Stimulated activated naive CD8-positive, alpha-beta T cell treated with anti-CD3 and anti-CD28 coated beads, Interleukin-15, amount 100 ng/mL, for 72 hours (primary cell): ENCODE measurements around the gene COG2.
"Not testable (repeated sequence)": the region's sequence is repeated elsewhere in the genome, so short reads cannot be mapped to it uniquely, and the experiment has no call there.

ENCODE experiments used
- ATAC-seq: fragments of 150-1000 bp; cut with Tn5 transposase; 2 replicates; pipeline ENCODE4 v1.10.0; 2021; ENCODE audit warnings: mild to moderate bottlenecking, moderate library complexity
- DNase-seq, 2 donors: peaks; one replicate each; pipeline ENCODE4 v3.0.0; 2021 to 2022
- H3K27ac Mint-ChIP-seq, 2 donors: one replicate each; pipeline ENCODE4 v1.8.0; 2022; ENCODE audit warnings: mild to moderate bottlenecking in 2 of 2, mixed read lengths in 2 of 2, moderate library complexity in 2 of 2
- H3K27me3 Mint-ChIP-seq: one replicate; pipeline ENCODE4 v1.8.0; 2022; ENCODE audit warnings: mixed read lengths
- H3K4me1 Mint-ChIP-seq: one replicate; pipeline ENCODE4 v1.8.0; 2022; ENCODE audit warnings: mild to moderate bottlenecking, mixed read lengths
- H3K4me3 Mint-ChIP-seq, 2 donors: one replicate each; pipeline ENCODE4 v1.8.0; 2022; ENCODE audit warnings: mild to moderate bottlenecking in 2 of 2, mixed read lengths in 2 of 2, moderate library complexity in 1 of 2
- H3K9me3 Mint-ChIP-seq, 2 donors: one replicate each; pipeline ENCODE4 v1.8.0; 2022; ENCODE audit warnings: mixed read lengths in 2 of 2

Gene COG2

GRCh38 chr1:230641900-230642262 lies 400 bp upstream of the COG2 start:
- peak overlapping the region; percentile 90 to 98 for H3K4me3 Mint-ChIP-seq

GRCh38 chr1:230643908-230644307 lies 1.6 kb downstream of the COG2 start:
- no peak for DNase-seq
- no peak overlapping the region for H3K27ac Mint-ChIP-seq
- H3K9me3 Mint-ChIP-seq, result no peaks in the 10 kb centered on the region
- no peak for ATAC-seq
- peak overlapping the region; percentile 54 to 90 for H3K4me3 Mint-ChIP-seq
- peaks cover 47% of the 10 kb centered on the region for H3K4me1 Mint-ChIP-seq
- peaks cover 6% of the 10 kb centered on the region for H3K27me3 Mint-ChIP-seq

More at GRCh38 chr1:230641900-230642262, 400 bp upstream of the COG2 start:
- Mint-ChIP-seq H3K9me3 (no peaks in the 10 kb centered on the region), H3K27me3 (peaks cover 20% of the 10 kb centered on the region), H3K4me1 (peaks cover 40% of the 10 kb centered on the region), H3K27ac (peak overlapping the region in 1 of 2 donors; percentile 71)
- ATAC-seq, result no peak
- no peak for DNase-seq

DNA sequence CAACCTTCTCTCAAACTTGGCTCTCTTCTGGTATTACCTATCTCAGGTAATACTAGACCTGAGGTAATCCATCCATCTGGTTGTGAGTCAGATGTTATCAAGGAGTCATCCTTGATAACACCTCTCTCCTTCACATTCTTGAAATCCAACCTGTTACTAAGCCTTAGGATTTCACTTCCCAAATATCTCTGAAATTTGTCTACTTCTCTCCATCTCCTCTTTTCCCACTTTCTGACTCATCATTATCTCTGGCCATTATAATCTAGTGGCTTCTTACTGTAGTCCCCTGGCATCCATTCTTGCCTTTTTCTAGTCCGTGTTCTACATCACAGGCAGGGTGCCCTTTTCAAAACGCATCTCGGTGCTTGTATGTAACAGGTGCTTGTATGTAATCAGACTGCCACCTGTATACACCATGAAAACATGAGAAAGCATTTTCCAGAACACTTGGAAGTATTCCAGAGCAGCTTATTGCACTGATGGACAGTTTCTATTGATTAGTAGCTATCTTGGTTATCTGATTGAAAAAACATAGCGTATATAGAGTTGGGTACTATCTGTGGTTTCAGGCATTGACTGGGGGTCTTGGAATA lies 4.5 kb downstream of the COG2 start:
- no peak overlapping the region for H3K4me3 Mint-ChIP-seq
- no peak overlapping the region for H3K27ac Mint-ChIP-seq
- peaks cover 53% of the 10 kb centered on the region for H3K4me1 Mint-ChIP-seq
- H3K27me3 Mint-ChIP-seq, result no peaks in the 10 kb centered on the region
- no peak for DNase-seq
- no peaks in the 10 kb centered on the region for H3K9me3 Mint-ChIP-seq
- no peak for ATAC-seq

DNA sequence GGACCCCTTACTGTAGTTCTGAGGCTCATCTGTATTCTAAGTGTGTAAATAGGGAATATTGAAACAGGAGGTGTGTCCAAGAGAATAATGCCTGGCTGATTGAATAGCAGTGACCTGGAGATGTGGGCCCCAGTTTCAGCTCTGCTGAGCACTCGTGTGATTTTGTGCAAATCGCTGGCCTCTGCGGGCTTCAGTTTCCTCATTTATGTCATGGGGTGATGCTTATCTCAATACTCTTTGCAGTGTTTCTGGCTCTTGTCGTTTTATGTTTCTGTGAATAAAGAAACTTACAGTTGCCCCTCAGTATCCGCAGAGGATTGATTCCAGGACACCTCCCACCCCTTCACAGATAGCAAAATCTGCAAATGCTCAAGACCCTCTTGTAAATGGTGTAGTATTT lies 5.0 kb downstream of the COG2 start:
- ATAC-seq, result no peak
- no peaks in the 10 kb centered on the region for H3K27me3 Mint-ChIP-seq
- no peak for DNase-seq
- no peak overlapping the region for H3K27ac Mint-ChIP-seq
- H3K4me1 Mint-ChIP-seq, result peaks cover 50% of the 10 kb centered on the region
- H3K4me3 Mint-ChIP-seq, result no peak overlapping the region
- H3K9me3 Mint-ChIP-seq, result no peaks in the 10 kb centered on the region

DNA sequence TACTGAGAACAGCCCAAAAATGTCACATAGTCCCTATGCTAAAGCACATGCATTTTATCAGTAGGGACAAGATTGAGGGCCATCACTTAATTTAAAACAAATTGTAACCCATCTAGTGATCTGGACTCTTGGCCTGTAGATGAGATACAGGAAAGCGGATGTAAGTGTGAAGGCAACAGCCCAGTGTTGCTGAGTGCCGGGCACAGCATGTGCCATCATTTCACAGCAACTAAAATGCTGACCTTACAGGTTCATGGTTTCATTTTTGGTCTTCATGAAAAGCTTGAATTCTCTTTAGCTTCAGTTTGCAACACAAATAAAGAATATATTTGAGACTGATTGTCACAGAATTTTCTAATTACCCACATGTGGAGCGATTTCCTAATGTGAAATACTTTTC lies 5.8 kb downstream of the COG2 start:
- Mint-ChIP-seq H3K4me3 (no peak overlapping the region), H3K9me3 (no peaks in the 10 kb centered on the region), H3K27me3 (no peaks in the 10 kb centered on the region), H3K27ac (no peak overlapping the region), H3K4me1 (peaks cover 50% of the 10 kb centered on the region)
- no peak for ATAC-seq
- DNase-seq, result no peak

DNA sequence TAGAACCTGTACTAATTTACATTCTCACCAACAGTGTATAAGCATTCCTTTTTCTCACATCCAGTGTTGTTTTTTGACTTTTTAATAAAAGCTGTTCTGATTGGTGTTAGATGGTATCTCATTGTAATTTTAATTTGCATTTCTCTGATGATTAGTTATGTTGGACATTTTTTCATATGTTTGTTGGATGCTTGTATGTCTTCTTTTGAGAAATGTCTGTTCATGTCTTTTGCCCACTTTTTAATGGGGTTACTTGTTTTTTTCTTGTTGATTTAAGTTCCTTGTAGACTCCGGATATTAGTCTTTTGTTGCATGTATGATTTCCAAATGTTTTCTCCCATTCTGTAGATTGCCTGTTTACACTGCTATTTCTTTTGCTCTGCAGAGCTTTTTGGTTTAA lies 8.0 kb downstream of the COG2 start:
- DNase-seq, result no peak
- Mint-ChIP-seq H3K27ac (no peak overlapping the region), H3K4me1 (peaks cover 47% of the 10 kb centered on the region), H3K4me3 (no peak overlapping the region), H3K9me3 (no peaks in the 10 kb centered on the region), H3K27me3 (no peaks in the 10 kb centered on the region)
- ATAC-seq, result no peak

DNA sequence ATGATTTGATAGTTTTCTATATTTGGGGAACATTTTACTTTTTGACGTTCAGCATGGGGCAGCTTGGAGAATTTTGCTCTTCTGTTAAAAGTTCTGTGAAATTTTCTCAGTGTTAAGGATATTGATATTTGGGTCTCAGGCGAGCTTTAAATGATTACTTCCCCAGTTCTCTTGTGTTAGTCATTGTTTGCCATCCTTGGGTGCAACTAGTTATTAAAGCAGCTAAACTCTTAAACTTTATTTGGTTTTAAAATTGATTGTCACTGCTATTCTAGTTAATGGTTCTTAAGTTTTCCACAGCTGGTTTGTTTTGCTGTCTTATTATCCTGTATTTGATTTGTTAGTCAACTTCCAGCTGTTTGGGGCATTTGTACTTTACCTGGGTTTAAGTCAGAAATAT lies 9.0 kb downstream of the COG2 start:
- ATAC-seq (no peak), DNase-seq (no peak)
- no peak overlapping the region for H3K4me3 Mint-ChIP-seq
- no peak overlapping the region for H3K27ac Mint-ChIP-seq
- H3K27me3 Mint-ChIP-seq, result no peaks in the 10 kb centered on the region
- peaks cover 51% of the 10 kb centered on the region for H3K4me1 Mint-ChIP-seq
- H3K9me3 Mint-ChIP-seq, result no peaks in the 10 kb centered on the region

DNA sequence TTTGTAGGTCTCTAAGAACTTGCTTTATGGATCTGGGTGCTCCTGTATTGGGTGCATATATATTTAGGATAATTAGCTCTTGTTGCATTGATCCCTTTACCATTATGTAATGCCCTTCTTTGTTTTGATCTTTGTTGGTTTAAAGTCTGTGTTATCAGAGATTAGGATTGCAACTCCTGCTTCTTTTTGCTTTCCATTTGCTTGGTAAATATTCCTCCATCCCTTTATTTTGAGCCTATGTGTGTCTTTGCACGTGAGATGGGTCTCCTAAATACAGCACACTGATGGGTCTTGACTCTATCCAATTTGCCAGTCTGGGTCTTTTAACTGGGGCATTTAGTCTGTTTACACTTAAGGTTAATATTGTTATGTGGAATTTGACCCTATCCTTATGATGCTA lies 14.4 kb downstream of the COG2 start:
- H3K4me1 Mint-ChIP-seq, result peaks cover 37% of the 10 kb centered on the region
- ATAC-seq, H3K4me3 Mint-ChIP-seq, H3K27me3 Mint-ChIP-seq, H3K9me3 Mint-ChIP-seq, DNase-seq: not testable (repeated sequence)
- peak overlapping the region in 1 of 2 donors; percentile 34 for H3K27ac Mint-ChIP-seq

DNA sequence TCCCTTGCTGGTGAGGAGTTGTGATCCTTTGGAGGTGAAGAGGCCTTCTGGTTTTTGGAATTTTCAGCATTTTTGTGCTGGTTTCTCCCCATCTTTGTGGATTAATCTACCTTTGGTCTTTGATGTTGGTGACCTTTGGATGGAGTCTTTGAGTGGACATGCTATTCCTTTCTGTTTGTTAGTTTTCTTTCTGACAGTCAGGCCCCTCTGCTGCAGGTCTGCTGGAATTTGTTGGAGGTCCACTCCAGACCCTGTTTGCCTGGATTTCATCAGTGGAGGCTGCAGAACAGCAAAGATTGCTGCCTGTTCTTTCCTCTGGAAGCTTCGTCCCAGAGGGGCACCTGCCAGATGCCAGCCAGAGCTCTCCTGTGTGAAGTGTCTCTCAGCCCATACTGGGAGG lies 15.8 kb downstream of the COG2 start:
- H3K9me3 Mint-ChIP-seq, H3K27ac Mint-ChIP-seq: not testable (repeated sequence)

GRCh38 chr1:230658691-230659090 lies 16.4 kb downstream of the COG2 start:
- no peaks in the 10 kb centered on the region for H3K27me3 Mint-ChIP-seq
- DNase-seq (no peak), ATAC-seq (no peak)
- H3K4me3 Mint-ChIP-seq, result no peak overlapping the region
- no peak overlapping the region for H3K27ac Mint-ChIP-seq
- no peaks in the 10 kb centered on the region for H3K9me3 Mint-ChIP-seq
- peaks cover 37% of the 10 kb centered on the region for H3K4me1 Mint-ChIP-seq

More for the DNA sequence above, 15.8 kb downstream of the COG2 start:
- H3K4me1 Mint-ChIP-seq, result peaks cover 37% of the 10 kb centered on the region
- H3K4me3 Mint-ChIP-seq, DNase-seq, H3K27me3 Mint-ChIP-seq, ATAC-seq: not testable (repeated sequence)

- DNase-seq, result no peak
- H3K27me3 Mint-ChIP-seq, result no peaks in the 10 kb centered on the region
- H3K27ac Mint-ChIP-seq, result no peak overlapping the region
- H3K9me3 Mint-ChIP-seq, result no peaks in the 10 kb centered on the region
- peaks cover 6% of the 10 kb centered on the region for H3K4me1 Mint-ChIP-seq
- no peak for ATAC-seq
- H3K4me3 Mint-ChIP-seq, result no peak overlapping the region
Observed at GRCh38 chr1:230661976-230662375, 19.7 kb downstream of the COG2 start.

- no peak overlapping the region for H3K27ac Mint-ChIP-seq
Observed at GRCh38 chr1:230668227-230668626, 25.9 kb downstream of the COG2 start.

DNA sequence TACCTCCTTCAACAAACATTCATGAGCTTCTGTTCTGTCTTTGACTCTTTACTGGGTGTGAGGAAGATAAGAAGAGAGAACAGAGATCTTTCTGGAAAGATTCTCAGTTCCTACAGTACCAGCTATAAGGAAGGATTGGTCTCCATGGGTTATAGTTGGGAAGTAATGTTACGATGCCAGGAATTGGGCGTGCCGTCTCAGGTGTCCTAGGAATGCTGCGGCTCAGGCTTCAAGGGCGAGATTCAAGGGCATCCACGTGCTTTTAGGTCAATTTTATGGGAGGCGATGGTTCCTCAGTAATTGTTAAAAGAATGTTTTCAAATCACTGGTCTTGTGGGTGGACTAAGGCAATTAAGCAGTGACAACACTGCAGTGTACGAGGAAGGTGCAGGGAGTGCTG lies 27.3 kb downstream of the COG2 start:
- no peaks in the 10 kb centered on the region for H3K27me3 Mint-ChIP-seq
- no peak for ATAC-seq
- no peak overlapping the region for H3K4me3 Mint-ChIP-seq
- H3K4me1 Mint-ChIP-seq, result no peaks in the 10 kb centered on the region
- no peak overlapping the region for H3K27ac Mint-ChIP-seq
- H3K9me3 Mint-ChIP-seq, result no peaks in the 10 kb centered on the region
- no peak for DNase-seq

More at GRCh38 chr1:230668227-230668626, 25.9 kb downstream of the COG2 start:
- no peak for DNase-seq
- no peak for ATAC-seq
- Mint-ChIP-seq H3K9me3 (no peaks in the 10 kb centered on the region), H3K27me3 (no peaks in the 10 kb centered on the region), H3K4me1 (no peaks in the 10 kb centered on the region), H3K4me3 (no peak overlapping the region)

- Mint-ChIP-seq H3K9me3 (no peaks in the 10 kb centered on the region), H3K4me3 (no peak overlapping the region)
- no peak for DNase-seq
Observed at GRCh38 chr1:230674581-230674980, 32.3 kb downstream of the COG2 start.

GRCh38 chr1:230677200-230677599 lies 34.9 kb downstream of the COG2 start:
- no peak for ATAC-seq
- Mint-ChIP-seq H3K4me1 (peaks cover 5% of the 10 kb centered on the region), H3K27me3 (no peaks in the 10 kb centered on the region), H3K27ac (no peak overlapping the region), H3K4me3 (no peak overlapping the region), H3K9me3 (no peaks in the 10 kb centered on the region)
- no peak for DNase-seq

More at GRCh38 chr1:230674581-230674980, 32.3 kb downstream of the COG2 start:
- H3K27ac Mint-ChIP-seq, result peak overlapping the region in 1 of 2 donors; percentile 12
- ATAC-seq, result no peak
- no peaks in the 10 kb centered on the region for H3K4me1 Mint-ChIP-seq
- no peaks in the 10 kb centered on the region for H3K27me3 Mint-ChIP-seq

DNA sequence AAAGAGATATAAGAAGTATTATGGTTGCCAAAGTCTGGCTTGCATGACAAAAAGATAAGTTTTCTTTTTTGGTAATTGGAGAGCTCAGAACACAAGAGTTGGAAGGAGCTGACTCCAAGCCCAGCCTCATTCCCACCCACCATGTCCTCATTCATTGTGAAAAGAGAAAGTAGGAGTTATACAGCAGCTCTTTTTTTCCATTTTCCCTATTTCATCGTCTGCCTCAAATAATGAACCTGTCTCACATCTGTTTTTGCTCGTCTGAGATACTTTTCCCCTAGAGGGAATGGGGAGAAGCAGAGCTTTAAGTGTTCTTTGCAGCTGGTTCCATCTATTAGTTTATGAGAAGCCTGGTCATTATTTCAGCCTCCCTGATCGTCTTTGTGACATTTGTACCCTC lies 36.9 kb downstream of the COG2 start:
- DNase-seq (no peak), ATAC-seq (no peak)
- Mint-ChIP-seq H3K9me3 (no peaks in the 10 kb centered on the region), H3K27ac (no peak overlapping the region), H3K4me1 (peaks cover 10% of the 10 kb centered on the region), H3K27me3 (no peaks in the 10 kb centered on the region), H3K4me3 (no peak overlapping the region)

DNA sequence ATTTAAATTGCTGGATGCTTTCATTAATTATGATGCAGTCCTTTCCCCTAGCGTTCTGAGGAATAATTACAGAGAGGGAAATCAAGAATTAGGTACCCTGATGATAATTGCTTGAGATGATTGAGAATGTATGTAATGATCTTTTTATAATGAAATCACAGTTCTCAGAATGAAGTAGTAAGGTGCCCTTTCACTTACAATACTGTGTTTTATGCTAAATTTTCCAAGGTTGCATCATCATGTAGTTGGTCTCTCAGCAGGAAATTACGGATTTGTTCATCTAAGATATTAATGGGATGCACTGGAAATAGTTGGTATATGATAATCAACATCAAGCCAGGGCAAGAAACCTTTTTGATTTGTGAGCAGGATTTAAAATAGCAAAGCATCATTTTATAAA lies 37.5 kb downstream of the COG2 start:
- Mint-ChIP-seq H3K9me3 (no peaks in the 10 kb centered on the region), H3K27me3 (no peaks in the 10 kb centered on the region), H3K4me1 (peaks cover 10% of the 10 kb centered on the region), H3K4me3 (no peak overlapping the region), H3K27ac (no peak overlapping the region)
- ATAC-seq (no peak), DNase-seq (no peak)
